Karpas-422 (cell line): ENCODE data around the gene TXNDC12. TPM values are rescaled to one million over a fixed set of nuclear protein-coding genes. Genes with fewer than 3 reads are reported as not detected.
A peak's percentile ranks its signal among the peaks of the same experiment; 100 is the strongest.

Experiments used
- DNase-seq: peaks from one replicate; pipeline ENCODE4 v3.0.0-alpha.2; 2015
- H2AFZ ChIP-seq: fragments of 200-600 bp; sonication (generic); 2 replicates; pipeline ENCODE4 v1.6.1; 2014; ENCODE audit warnings: antibody characterized with exemption, low read length, mixed read lengths
- H3K27ac ChIP-seq: fragments of 200-600 bp; sonication (generic); 2 replicates; pipeline ENCODE4 v1.5.1; 2014; ENCODE audit warnings: mild to moderate bottlenecking, low read length, moderate library complexity
- H3K27me3 ChIP-seq: fragments of 200-600 bp; sonication (generic); 2 replicates; pipeline ENCODE4 v1.6.1; 2014; ENCODE audit warnings: low read length, mixed read lengths
- H3K36me3 ChIP-seq: fragments of 200-600 bp; sonication (generic); 2 replicates; pipeline ENCODE4 v1.6.1; 2014; ENCODE audit warnings: low read length, mixed read lengths; ENCODE audit not compliant: insufficient read depth
- H3K4me1 ChIP-seq: fragments of 200-600 bp; sonication (generic); 2 replicates; pipeline ENCODE4 v1.6.1; 2014; ENCODE audit warnings: mild to moderate bottlenecking, low read length, mixed read lengths
- H3K4me2 ChIP-seq: fragments of 200-600 bp; sonication (generic); 2 replicates; pipeline ENCODE4 v1.6.1; 2014; ENCODE audit warnings: low read length, low read depth, mild to moderate bottlenecking; ENCODE audit not compliant: poor library complexity, severe bottlenecking
- H3K4me3 ChIP-seq: fragments of 200-600 bp; sonication (generic); 2 replicates; pipeline ENCODE4 v1.5.1; 2014; ENCODE audit warnings: mild to moderate bottlenecking, antibody characterized with exemption, low read length, mixed read lengths
- H3K79me2 ChIP-seq: fragments of 200-600 bp; sonication (generic); 2 replicates; pipeline ENCODE4 v1.6.1; 2014; ENCODE audit warnings: mild to moderate bottlenecking, low read length, mixed read lengths
- H3K9ac ChIP-seq: fragments of 200-600 bp; sonication (generic); 2 replicates; pipeline ENCODE4 v1.6.0; 2014; ENCODE audit warnings: low read length
- H3K9me2 ChIP-seq: fragments of 200-600 bp; sonication (generic), shearing (Covaris generic); replicated peaks from 2 replicates; pipeline ENCODE4 v1.6.0; 2014; ENCODE audit warnings: mild to moderate bottlenecking, low read length, moderate library complexity; ENCODE audit not compliant: insufficient read depth
- H3K9me3 ChIP-seq: fragments of 300-700, 200-600 bp; sonication (generic); 2 replicates; pipeline ENCODE4 v1.6.1; 2014; ENCODE audit warnings: low read length, mixed read lengths
- H4K20me1 ChIP-seq: fragments of 200-600 bp; sonication (generic); 2 replicates; pipeline ENCODE4 v1.6.1; 2014; ENCODE audit warnings: mild to moderate bottlenecking, antibody characterized with exemption, low read length, low read depth; ENCODE audit not compliant: insufficient read depth
- total RNA-seq: library from RNA; depleted of rRNA; stranded (reverse); fragments of >200 nt; shearing (Covaris generic); gene quantifications from 2 replicates; pipeline ENCODE4 v1.2.3, GENCODE V29; 2014; ENCODE audit warnings: low replicate concordance

The TXNDC12 gene
- total RNA-seq, 1 experiment from 2014 or later, result 39.2 TPM

GRCh38 chr1:52041551-52042185 is 13.3 kb downstream of the TXNDC12 start:
- Histone ChIP-seq H3K4me1 (peaks cover 6% of the 10 kb centered on the region; the same call in 1 of the 2 replicates), H3K4me3 (no peak overlapping the region), H2AFZ (no peak overlapping the region), H3K36me3 (peaks cover 8% of the 10 kb centered on the region; the same call in 1 of the 2 replicates), H3K9me3 (no peaks in the 10 kb centered on the region), H3K27me3 (no peaks in the 10 kb centered on the region), H3K4me2 (no peak overlapping the region), H3K27ac (no peak overlapping the region), H3K79me2 (peaks cover 50% of the 10 kb centered on the region), H3K9me2 (no peaks in the 10 kb centered on the region), H4K20me1 (no peaks in the 10 kb centered on the region), H3K9ac (no peak overlapping the region)
- DNase-seq, result no peak

- Histone ChIP-seq H3K9ac (no peak overlapping the region), H3K79me2 (peaks cover 26% of the 10 kb centered on the region), H4K20me1 (no peaks in the 10 kb centered on the region; the same call in 1 of the 2 replicates), H3K4me2 (no peak overlapping the region), H3K9me2 (no peaks in the 10 kb centered on the region), H3K4me1 (peaks cover 6% of the 10 kb centered on the region), H3K27me3 (no peaks in the 10 kb centered on the region), H3K9me3 (no peaks in the 10 kb centered on the region), H3K27ac (no peak overlapping the region), H3K4me3 (no peak overlapping the region), H2AFZ (no peak overlapping the region), H3K36me3 (peaks cover 5% of the 10 kb centered on the region; the same call in 1 of the 2 replicates)
- no peak for DNase-seq
These were observed 17.1 kb downstream of the TXNDC12 start for GRCh38 chr1:52037909-52038308.

GRCh38 chr1:52037402-52037814 is 17.6 kb downstream of the TXNDC12 start:
- Histone ChIP-seq H3K4me1 (peaks cover 8% of the 10 kb centered on the region), H4K20me1 (peaks cover 3% of the 10 kb centered on the region; the same call in 1 of the 2 replicates), H3K4me3 (no peak overlapping the region), H3K79me2 (peaks cover 29% of the 10 kb centered on the region), H3K4me2 (no peak overlapping the region), H3K9me3 (no peaks in the 10 kb centered on the region), H3K9ac (no peak overlapping the region), H3K27ac (no peak overlapping the region), H3K27me3 (no peaks in the 10 kb centered on the region), H3K9me2 (no peaks in the 10 kb centered on the region), H3K36me3 (peaks cover 7% of the 10 kb centered on the region; the same call in 1 of the 2 replicates), H2AFZ (no peak overlapping the region)
- DNase-seq, result no peak

- peaks cover 39% of the 10 kb centered on the region for H3K4me1 ChIP-seq
- H3K9me3 ChIP-seq, result no peaks in the 10 kb centered on the region
- peak overlapping the region; percentile 87 for H3K4me2 ChIP-seq
- H3K79me2 ChIP-seq, result peaks cover 51% of the 10 kb centered on the region
- peaks cover 13% of the 10 kb centered on the region; the same call in 1 of the 2 replicates for H4K20me1 ChIP-seq
- peak overlapping the region; percentile 92 for H3K9ac ChIP-seq
- no peaks in the 10 kb centered on the region for H3K27me3 ChIP-seq
- no peaks in the 10 kb centered on the region for H3K9me2 ChIP-seq
- peaks cover 10% of the 10 kb centered on the region; the same call in 1 of the 2 replicates for H3K36me3 ChIP-seq
- no peak for DNase-seq
- no peak overlapping the region for H3K27ac ChIP-seq
- H2AFZ ChIP-seq, result no peak overlapping the region
- peak overlapping the region; percentile 88 for H3K4me3 ChIP-seq
These were observed 21.0 kb downstream of the TXNDC12 start for GRCh38 chr1:52034050-52034384.

GRCh38 chr1:52033190-52034049 is 21.6 kb downstream of the TXNDC12 start, which contains the start of gene KTI12:
TSS of gene KTI12 (minus strand) at chr1:52033810. CDS start at chr1:52033761, 49 bp downstream.
- DNase-seq, result peak; percentile 97
- H3K9ac ChIP-seq, result peak within 1 kb of the TSS; percentile 92
- peak within 1 kb of the TSS; percentile 87 for H3K4me2 ChIP-seq
- peaks cover 51% of the 10 kb centered on the region for H3K79me2 ChIP-seq
- H3K9me2 ChIP-seq, result no peaks in the 10 kb centered on the region
- peak within 1 kb of the TSS; percentile 59 for H3K27ac ChIP-seq
- H3K4me3 ChIP-seq, result peak within 1 kb of the TSS; percentile 88
- H3K27me3 ChIP-seq, result no peaks in the 10 kb centered on the region
- peaks cover 45% of the 10 kb centered on the region for H3K4me1 ChIP-seq
- no peaks in the 10 kb centered on the region for H3K9me3 ChIP-seq
- peak within 1 kb of the TSS; percentile 20; the same call in 1 of the 2 replicates for H2AFZ ChIP-seq
- H4K20me1 ChIP-seq, result peaks cover 13% of the 10 kb centered on the region; the same call in 1 of the 2 replicates
- peaks cover 10% of the 10 kb centered on the region; the same call in 1 of the 2 replicates for H3K36me3 ChIP-seq

GRCh38 chr1:52032785-52033131 is 22.2 kb downstream of the TXNDC12 start:
- DNase-seq, result peak; percentile 77
- H2AFZ ChIP-seq, result no peak overlapping the region
- H3K4me3 ChIP-seq, result peak overlapping the region; percentile 88

GRCh38 chr1:52032124-52032784 is 22.7 kb downstream of the TXNDC12 start:
- Histone ChIP-seq H3K27me3 (no peaks in the 10 kb centered on the region), H3K9me2 (no peaks in the 10 kb centered on the region), H3K79me2 (peaks cover 51% of the 10 kb centered on the region), H3K4me1 (peaks cover 52% of the 10 kb centered on the region), H3K9ac (peak overlapping the region; percentile 92), H2AFZ (no peak overlapping the region), H4K20me1 (peaks cover 13% of the 10 kb centered on the region; the same call in 1 of the 2 replicates), H3K4me3 (peak overlapping the region; percentile 88), H3K27ac (peak overlapping the region; percentile 59), H3K36me3 (peaks cover 10% of the 10 kb centered on the region; the same call in 1 of the 2 replicates), H3K9me3 (no peaks in the 10 kb centered on the region), H3K4me2 (peak overlapping the region; percentile 87)
- peak; percentile 46 for DNase-seq

More at GRCh38 chr1:52032785-52033131, 22.2 kb downstream of the TXNDC12 start:
- Histone ChIP-seq H3K27ac (peak overlapping the region; percentile 59), H3K9me3 (no peaks in the 10 kb centered on the region), H3K27me3 (no peaks in the 10 kb centered on the region), H4K20me1 (peaks cover 13% of the 10 kb centered on the region; the same call in 1 of the 2 replicates), H3K4me1 (peaks cover 52% of the 10 kb centered on the region), H3K36me3 (peaks cover 10% of the 10 kb centered on the region; the same call in 1 of the 2 replicates), H3K9me2 (no peaks in the 10 kb centered on the region), H3K9ac (peak overlapping the region; percentile 92), H3K79me2 (peaks cover 51% of the 10 kb centered on the region), H3K4me2 (peak overlapping the region; percentile 87)
